SH-SY5Y (cell line): ENCODE results near the gene HDHD5.

Experiments used
- GATA2 ChIP-seq: IDR thresholded peaks from 2 replicates; pipeline ENCODE4 v1.6.1; 2011; ENCODE audit warnings: mild to moderate bottlenecking, low read depth, low read length
- GATA3 ChIP-seq: IDR thresholded peaks from 2 replicates; pipeline ENCODE4 v1.6.1; 2011; ENCODE audit warnings: low read depth, mild to moderate bottlenecking, low read length, moderate library complexity

Gene HDHD5

GRCh38 chr22:17143101-17143500 lies 16.0 kb downstream of the HDHD5 start:
- no peak for TF ChIP-seq GATA2
- no peak for TF ChIP-seq GATA3

GRCh38 chr22:17140826-17141766 lies 18.0 kb downstream of the HDHD5 start:
- TF ChIP-seq GATA3 (no peak), GATA2 (no peak)

GRCh38 chr22:17140022-17140421 lies 19.1 kb downstream of the HDHD5 start:
- TF ChIP-seq GATA3, result no peak
- no peak for TF ChIP-seq GATA2

- TF ChIP-seq GATA3 (no peak), GATA2 (no peak)
These were observed 20.6 kb downstream of the HDHD5 start for GRCh38 chr22:17138513-17138912.

GRCh38 chr22:17137861-17138425 lies 21.1 kb downstream of the HDHD5 start:
- TF ChIP-seq GATA3 (no peak), GATA2 (no peak)

- TF ChIP-seq GATA2 (no peak), GATA3 (no peak)
These were observed 21.9 kb downstream of the HDHD5 start for GRCh38 chr22:17137170-17137569.

- TF ChIP-seq GATA2 (no peak), GATA3 (no peak)
These were observed 23.8 kb downstream of the HDHD5 start for GRCh38 chr22:17135153-17135760.

GRCh38 chr22:17133137-17133536 lies 25.9 kb downstream of the HDHD5 start:
- TF ChIP-seq GATA2 (no peak), GATA3 (no peak)

- no peak for TF ChIP-seq GATA3
- no peak for TF ChIP-seq GATA2
These were observed 27.0 kb downstream of the HDHD5 start for GRCh38 chr22:17132112-17132511.

GRCh38 chr22:17131686-17132085 lies 27.4 kb downstream of the HDHD5 start:
- TF ChIP-seq GATA3, result no peak
- TF ChIP-seq GATA2, result no peak

GRCh38 chr22:17130199-17130598 lies 28.9 kb downstream of the HDHD5 start:
- no peak for TF ChIP-seq GATA3
- TF ChIP-seq GATA2, result no peak

- TF ChIP-seq GATA3 (no peak), GATA2 (no peak)
These were observed 37.6 kb downstream of the HDHD5 start, which contains the start of gene TMEM121B for GRCh38 chr22:17121233-17122195. Gene TMEM121B, minus strand, starts transcription at chr22:17121360. Its CDS starts 233 bp downstream, at chr22:17121127.

GRCh38 chr22:17120711-17121232 lies 38.3 kb downstream of the HDHD5 start:
- TF ChIP-seq GATA2 (no peak), GATA3 (no peak)
